GM21381 (cell line): ENCODE measurements around the gene KIAA1549.
"Not testable (repeated sequence)": the region's sequence is repeated elsewhere in the genome, so short reads cannot be mapped to it uniquely, and the experiment has no call there.

Experiments used
- ATAC-seq: cut with Tn5 transposase; IDR thresholded peaks from one replicate; pipeline ENCODE4 v1.9.1; 2021; ENCODE audit warnings: mild to moderate bottlenecking, moderate library complexity; ENCODE audit not compliant: unreplicated experiment

KIAA1549 gene

DNA sequence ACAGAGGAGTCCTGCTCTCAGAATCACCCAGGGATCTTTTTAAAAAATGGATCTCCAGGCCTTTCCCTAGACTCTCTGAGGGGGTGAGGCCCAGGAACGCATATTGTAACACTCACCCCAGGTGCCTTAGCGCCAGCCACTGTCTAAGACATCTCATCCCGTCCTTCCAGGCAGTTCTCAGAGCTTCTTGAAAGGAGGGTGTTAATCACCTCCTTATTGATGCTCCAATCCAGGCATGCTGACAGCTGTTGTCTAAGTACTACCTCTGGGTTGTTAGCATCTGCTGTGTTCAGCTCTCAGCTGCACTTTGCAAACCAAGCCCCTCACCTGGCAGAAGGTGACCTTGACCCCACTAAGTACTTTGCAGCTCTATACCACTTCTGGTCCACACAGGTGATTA is 36.0 kb downstream of the KIAA1549 start:
- ATAC-seq = no peak

DNA sequence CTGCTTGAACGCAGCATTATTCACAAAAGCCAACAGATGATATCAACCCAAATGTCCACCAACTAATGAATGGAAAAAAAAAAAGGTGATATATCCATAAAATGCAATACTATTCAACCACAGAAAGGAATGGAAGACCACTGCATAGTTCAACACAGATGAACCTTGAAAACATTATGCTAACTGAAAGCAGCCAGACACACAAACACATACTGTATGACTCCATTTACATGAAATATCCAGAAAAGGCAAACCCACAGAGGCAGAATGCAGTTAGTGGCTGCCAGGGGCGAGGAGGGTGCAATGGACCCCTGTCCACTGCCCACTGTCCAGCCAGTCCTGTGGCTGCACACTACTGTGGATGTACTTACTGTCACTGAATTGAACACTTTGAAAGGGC is 36.6 kb downstream of the KIAA1549 start:
- ATAC-seq = no peak

DNA sequence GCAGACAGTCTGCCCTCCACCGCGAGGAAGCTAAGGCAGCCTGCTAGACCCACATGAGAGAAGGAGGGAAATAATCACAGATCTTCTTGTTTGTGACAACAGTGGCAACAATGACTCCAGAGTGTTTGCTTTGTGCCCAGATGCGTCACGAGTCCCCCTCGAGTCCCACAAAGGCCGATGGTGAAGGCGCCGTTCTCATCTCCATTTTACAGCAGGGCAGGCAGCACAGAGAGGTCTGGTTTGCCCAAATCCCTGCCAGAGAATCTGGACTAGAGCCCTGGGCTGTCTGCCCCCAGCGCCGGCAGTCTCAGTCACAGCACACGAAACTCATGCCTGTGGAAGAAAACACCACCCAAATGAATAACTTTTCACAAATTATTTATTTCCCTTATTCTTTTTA is 38.1 kb downstream of the KIAA1549 start:
- no peak for ATAC-seq

DNA sequence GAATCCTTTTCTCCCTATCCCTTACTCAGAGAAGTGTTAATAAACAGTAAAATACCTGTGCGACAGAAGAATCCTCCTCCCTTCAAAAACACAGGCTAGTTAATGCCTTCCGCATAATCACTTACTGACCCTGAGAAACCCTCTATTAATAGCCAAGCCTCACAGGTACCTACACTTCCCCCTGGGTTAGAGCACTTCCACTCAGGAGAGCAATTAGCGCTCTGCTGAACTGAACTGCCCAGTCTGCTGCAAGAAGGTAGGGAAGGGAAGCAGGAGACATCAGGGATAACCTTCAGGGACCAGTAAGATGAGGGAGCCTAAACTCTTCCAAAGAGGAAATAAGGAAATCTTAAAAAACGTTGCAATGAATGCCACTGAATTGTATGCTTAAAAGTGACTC is 39.6 kb downstream of the KIAA1549 start:
- ATAC-seq = no peak

DNA sequence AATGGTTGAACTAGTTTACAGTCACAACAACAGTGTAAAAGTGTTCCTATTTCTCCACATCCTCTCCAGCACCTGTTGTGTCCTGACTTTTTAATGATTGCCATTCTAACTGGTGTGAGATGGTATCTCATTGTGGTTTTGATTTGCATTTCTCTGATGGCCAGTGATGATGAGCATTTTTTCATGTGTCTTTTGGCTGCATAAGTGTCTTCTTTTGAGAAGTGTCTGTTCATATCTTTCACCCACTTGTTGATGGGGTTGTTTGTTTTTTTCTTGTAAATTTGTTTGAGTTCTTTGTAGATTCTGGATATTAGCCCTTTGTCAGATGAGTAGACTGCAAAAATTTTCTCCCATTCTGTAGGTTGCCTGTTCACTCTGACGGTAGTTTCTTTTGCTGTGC is 40.6 kb downstream of the KIAA1549 start:
- not testable (repeated sequence) for ATAC-seq

DNA sequence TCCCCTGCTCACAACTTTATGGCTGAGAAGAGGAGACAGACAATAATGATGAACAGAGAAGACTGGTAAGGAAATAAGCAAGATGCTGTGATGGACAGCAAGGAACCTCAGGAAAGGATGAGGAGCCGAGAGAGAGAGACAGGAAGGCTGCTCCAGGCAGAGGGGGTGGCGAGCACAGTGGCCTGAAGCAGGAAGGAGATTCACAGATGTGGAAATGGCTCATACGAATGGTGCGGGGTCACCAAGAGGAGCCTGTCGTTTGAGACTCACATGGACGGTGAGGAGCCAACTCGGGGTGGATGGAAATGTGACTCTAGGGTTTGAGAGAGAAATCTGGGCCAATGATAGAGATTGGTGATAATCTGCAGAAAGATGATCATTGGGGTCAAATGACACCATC is 43.7 kb downstream of the KIAA1549 start:
- ATAC-seq = no peak

DNA sequence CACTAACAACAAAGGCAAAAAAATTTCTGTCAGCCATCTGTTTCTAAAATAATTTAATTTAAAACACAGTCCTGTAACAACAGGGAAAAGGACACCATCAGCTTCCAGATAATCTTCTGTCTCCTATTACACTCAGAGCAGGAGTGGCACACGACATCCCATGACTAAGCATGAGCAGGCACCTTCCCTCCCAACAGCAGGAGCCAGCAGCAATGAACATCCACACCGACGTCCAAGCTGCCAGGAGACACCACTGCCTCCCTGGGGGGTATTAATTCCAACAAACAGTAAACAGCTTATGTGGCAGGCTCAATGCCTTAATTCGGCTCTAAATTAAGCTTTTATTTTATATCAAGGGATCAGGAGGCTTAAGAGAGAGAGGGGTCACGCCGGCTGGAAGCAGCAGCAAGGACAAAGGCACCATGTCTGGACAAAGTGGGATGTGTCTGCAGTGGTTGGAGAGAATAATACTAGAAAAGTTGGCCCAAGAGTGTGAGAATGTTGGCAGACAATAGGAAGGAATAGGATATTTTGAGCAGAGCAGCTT is 45.7 kb downstream of the KIAA1549 start:
- ATAC-seq = no peak

DNA sequence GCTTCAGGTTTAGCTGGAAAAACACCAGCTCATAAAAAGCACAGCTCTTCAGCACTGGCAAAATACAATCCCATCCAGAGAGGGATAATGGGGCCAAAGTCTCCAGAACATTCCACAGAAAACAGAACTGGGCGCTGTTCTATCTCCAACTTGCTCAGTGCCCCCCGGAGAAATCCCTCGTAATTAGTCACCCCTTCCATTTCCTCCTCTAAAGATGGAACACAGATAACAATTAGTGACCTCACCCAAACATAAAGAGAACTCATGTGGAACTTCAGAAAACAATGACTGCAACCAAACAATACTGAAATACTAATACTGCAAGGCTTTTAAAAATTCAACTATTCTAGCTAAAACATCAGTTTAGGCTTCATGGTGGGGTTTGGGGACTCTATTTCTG is 46.3 kb downstream of the KIAA1549 start:
- no peak for ATAC-seq

DNA sequence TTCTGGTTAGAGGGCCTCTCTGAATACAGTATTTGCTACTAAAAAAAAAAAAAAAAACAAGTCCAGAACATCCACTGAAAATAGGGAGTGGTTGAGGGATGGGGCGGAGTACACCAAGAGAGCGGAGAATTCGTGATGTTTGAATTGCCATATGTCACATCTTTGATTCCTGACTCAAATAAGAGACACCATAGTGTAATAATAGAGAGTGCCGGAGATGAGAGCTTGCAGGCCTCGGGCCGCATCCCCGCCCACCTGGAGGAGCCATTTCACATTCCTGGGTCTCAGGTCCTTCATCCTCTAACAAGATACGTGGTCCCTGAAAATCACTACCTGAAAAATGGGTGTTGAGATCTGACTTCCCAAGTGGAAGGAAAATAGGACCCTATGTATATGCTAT is 46.8 kb downstream of the KIAA1549 start:
- ATAC-seq = no peak

DNA sequence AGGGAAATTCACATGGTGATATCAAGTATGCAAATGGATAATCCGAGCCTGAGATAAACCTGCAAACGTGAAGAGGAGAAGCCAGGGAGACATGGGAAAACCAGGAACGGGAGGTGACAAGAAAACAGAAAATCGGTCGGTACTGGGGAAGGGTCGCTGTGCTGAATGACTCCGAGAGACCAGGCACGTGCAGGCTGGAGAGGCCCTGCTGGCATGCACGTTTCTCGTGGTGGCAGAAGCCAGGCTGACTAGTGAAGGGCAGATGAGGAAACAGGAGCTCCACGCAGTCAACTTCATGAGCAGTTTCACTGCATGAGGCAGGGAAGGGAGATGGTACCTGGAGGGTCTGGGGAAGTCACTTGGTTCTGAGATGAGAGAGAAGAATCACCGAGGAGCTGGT is 48.3 kb downstream of the KIAA1549 start:
- no peak for ATAC-seq

DNA sequence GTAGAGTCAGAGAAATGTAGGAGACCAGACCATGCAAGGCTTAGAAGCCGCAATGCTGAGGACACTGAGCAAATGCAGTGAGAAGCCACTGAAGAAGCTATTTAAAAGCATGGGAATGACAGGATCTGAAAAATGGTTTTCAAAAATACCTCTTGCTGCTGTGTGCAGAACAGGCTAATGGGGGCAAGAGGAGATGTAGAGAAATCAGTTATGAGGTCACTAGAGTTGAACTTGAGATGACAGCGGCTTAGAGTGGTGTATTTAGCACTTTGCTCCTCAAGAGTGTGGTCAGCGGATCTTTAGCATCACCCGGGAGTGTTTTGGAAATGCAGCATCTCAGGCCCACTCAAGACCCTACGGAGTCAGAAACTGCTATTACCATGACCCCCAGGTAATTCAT is 48.8 kb downstream of the KIAA1549 start:
- no peak for ATAC-seq

DNA sequence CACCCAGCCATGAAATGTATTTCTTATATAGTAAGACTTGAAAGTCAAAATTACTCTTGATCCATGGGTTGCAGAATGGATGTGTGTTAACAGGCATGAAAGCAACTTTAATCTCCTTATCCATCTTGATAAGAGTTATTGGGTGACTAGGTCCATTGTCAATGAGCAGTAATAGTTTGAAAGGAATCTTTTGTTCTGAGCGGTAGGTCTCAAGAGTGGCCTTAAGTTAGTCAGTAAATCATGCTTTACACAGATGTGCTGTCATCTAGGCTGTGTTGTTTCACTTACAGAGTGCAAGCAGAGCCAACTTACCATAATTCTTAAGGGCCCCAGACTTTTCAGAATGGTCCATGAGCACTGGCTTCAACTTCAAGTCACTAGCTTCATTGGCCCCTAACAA is 51.2 kb downstream of the KIAA1549 start:
- no peak for ATAC-seq

DNA sequence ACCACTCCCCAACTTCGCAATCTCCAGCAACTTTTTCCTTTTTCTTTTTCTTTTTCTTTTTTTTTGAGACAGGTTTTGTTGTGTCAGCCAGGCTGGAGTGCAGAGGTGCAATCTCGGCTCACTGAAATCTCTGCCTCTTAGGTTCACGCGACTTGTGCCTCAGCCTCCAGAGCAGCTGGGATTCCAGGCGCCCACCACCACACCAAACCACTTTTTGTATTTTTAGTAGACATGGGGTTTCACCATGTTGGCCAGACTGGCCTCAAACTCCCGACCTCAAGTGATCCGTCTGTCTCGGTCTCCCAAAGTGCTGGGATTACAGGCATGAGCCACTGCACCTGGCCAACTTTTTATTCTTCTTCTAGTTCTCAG is 55.0 kb downstream of the KIAA1549 start:
- ATAC-seq = peak; percentile 18

DNA sequence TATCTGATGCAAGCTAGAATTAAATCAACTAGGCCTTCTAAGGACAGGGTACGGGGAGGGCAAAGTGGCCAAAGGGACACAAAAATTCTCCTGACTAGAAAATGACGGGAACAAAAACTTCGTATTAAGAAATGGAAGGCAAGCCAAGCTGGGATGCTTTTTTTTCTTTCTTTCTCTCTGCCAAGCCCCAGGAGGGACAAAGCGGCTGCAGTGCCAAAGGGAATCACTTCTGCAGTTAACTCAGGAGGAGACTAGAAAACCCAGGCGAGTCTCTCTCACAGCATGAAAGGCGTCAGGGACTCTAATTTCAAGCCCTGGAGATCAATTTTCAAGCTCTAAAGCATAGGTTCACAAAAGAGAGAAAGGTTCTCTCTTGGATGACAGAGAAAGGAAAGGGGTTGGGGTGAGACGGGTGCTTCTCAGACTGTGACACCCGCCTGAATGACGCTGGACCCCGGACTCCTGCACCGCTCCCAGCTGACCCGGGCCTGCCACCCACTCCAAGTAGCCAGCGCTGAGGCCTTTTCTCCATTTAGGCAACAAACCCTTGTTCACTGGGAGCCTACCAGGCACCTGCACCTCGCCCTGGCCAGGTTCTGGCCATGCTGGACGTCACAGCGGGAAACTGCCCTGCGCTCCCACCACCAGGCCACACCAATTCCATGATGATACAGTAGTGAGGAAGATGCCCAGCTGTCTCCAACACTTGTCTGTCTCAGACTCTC is 56.5 kb downstream of the KIAA1549 start:
- ATAC-seq = no peak

DNA sequence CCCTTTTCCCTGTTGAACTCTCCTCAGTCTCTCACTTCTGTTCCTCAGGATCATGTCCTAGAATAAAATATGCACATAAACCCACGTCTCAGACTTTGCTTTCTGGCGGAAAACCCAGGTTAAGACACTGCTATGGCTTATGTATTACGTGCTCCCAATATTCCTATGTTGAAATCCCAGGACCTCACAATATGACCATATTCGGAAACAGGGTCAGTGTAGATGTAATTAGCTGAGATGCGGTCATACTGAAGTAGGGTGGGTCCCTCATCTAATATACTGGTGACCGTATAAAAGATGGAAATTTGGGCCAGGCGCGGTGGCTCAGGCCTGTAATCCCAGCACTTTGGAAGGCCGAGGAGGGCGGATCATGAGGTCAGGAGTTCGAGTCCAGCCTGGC is 59.9 kb downstream of the KIAA1549 start:
- no peak for ATAC-seq

DNA sequence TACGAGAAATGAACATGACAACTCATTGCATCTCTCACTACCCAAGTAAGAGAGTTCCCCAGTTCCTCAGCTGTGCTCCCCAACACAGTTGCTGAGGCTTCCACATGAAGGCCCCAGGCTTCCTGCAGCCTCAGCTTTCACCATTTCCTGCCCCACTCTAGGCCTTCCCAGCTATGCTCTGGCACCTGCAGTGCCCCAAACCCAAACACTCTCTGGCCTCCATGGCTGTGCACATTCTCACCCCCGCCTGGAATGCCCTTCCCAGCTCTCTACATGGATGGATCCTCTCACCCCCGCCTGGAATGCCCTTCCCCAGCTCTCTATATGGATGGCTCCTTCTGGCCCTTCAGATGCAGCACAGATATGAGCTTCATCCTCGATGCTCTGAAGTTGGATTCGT is 61.3 kb downstream of the KIAA1549 start:
- ATAC-seq = no peak

DNA sequence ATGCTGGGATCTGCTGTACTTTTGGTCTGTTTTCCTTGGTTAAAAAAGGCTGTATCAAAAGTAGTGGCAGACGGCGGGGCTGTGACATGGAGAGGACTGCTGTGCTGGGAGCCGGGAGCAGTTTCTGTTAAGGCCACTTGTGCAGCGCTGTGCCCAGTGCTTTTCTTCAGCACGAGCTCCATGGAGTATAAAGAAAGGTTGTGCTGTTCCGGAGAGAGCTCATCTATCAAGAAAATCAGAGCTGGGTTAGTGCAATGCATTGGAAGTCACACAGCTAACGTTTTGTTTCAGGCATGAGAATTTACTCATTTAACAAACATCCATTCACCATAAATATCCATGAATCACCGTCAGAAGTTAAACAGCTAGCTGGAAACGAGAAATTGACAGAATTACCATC is 62.0 kb downstream of the KIAA1549 start:
- ATAC-seq = no peak

DNA sequence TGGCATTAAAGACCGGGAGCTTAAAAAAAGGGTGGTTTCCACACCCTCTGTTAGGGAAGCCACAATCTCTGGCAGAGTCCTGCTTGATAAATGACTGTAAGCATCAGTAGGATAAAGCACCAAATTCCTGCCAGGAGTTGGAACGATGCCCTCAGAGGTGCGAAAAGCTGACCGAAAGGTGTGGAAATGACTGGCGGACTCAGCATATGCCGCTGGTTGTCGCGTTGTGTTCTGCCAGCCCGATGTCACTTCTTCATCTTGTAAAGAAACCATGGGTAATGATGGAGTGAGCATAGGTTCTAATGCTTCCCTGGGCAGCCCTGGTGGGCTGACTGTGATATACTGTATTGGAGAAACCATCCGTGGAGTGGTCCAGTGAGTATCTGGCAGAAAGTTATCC is 62.4 kb downstream of the KIAA1549 start:
- no peak for ATAC-seq

DNA sequence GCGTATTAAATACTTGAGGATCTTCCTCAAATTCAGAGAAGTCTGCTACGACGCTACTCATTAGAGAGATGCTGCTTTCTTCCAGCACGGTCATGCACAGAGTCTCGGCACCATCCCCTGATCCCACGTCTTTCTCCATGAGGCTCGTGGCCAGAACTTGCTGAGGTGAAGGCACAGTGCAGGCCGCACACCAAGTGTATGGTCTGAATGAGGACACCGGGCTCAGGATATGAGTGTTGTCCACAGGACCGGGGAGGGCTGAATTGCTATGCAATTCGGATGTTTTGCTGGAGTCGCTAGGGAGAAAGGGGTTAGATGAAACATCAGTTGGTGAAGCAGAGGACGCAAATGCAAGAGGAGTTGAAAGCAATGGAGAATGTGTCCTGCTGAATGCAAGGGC is 63.0 kb downstream of the KIAA1549 start:
- no peak for ATAC-seq

DNA sequence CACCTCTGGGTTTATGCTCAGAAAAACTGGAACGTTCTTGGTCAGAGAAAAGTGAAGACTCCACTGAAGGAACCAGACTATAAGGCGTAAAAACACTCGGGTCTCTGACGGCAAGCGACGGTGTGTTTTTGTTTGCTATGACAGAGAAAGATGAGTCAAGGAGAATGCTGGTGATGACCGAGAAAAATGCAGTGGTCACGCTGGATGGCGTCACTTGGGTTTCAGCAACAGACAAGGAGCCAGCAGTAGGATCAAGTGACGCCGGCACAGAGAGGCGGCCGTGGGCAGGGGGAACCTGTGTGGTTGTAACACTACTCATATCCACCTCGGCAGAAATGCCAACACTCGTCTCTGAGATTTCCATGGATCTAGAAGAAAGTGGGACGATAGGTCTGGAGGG is 63.4 kb downstream of the KIAA1549 start:
- no peak for ATAC-seq

DNA sequence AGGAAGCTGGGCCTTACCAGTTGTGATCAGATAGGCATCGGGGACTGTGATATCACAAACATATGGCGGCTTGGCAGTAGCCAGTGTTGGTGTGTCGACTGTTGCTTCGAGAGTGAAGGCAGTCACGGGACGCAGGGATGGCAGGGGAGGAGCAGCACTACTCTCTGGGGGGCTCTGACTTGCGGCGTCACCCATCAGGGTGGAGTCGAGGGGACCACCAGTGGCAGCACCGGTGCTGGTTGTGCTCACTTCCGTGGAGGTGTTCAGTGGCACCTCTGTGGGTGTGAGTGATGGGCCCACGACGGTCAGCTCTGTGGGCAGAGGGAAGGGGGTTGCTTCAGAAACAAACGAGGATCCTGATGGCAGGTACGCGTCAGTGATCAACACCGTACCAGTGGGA is 64.5 kb downstream of the KIAA1549 start:
- ATAC-seq = no peak

DNA sequence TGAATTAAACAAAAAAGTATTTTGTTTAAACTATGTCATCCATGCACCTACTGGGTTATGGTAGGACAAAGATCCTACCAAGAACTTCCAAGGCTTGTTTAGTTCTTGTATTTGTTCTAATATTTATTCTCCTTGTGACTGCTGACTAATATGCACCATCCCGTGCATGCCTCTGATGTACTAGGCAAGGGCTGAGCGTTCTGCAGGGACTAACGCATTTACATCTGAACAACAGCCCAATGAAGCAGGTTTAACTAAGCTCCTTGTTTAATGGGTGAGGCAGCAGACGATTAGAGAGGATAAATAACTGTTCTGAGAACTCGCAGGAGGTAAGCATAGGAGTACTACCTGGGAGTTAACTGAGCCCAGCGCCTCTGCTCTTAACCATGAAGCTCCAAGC is 64.9 kb downstream of the KIAA1549 start:
- ATAC-seq = no peak

DNA sequence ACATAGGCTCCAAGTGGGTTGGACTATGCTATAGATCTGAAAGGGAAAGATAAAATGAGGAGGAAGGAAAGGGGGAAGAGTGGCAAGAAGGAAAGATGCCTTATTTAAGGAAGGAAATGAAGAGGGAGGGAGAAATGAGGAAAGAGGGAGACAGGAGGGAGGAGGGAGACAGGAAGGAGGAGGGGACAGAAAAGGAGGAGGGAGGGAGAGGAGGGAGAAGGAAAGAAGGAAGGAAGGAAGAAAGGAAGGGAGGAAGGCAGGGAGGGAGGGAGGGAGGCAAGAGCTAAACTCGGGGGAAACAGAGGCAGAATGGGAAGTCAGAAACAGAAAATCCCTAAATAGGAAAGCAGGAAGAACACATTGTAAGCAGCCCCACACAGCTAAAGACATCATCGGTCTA is 67.4 kb downstream of the KIAA1549 start:
- ATAC-seq = no peak
